Activated CD4-positive, alpha-beta memory T cell treated with anti-CD3 and anti-CD28 coated beads, Interleukin-2, amount 10 ng/mL, durations not matched to agents 7 days and 5 days (primary cell): ENCODE measurements around the gene BNIP2. TPM values are rescaled to one million over a fixed set of nuclear protein-coding genes. Genes with fewer than 3 reads are reported as not detected.
"Not testable (repeated sequence)": the region's sequence is repeated elsewhere in the genome, so short reads cannot be mapped to it uniquely, and the experiment has no call there.

Experiments
- CTCF ChIA-PET: fragments of 350-600 bp; sonication (Branson Sonifier 250); formaldehyde crosslinking; loops from one replicate; lab custom pipeline; 2021; ENCODE audit warnings: antibody characterized with exemption, inconsistent platforms; lab: Charles Lee
- POLR2A ChIA-PET: fragments of 350-600 bp; sonication (Branson Sonifier 250); formaldehyde crosslinking; loops from one replicate; lab custom pipeline; 2021; ENCODE audit warnings: antibody characterized with exemption; lab: Charles Lee
- DNase-seq: peaks from one replicate; pipeline ENCODE4 v3.0.0-alpha.2; 2020
- H3K27ac Mint-ChIP-seq: one replicate; pipeline ENCODE4 v1.8.0; 2021; ENCODE audit warnings: mild to moderate bottlenecking, mixed read lengths
- H3K27me3 Mint-ChIP-seq: one replicate; pipeline ENCODE4 v1.8.0; 2021; ENCODE audit warnings: mixed read lengths
- H3K36me3 Mint-ChIP-seq: one replicate; pipeline ENCODE4 v1.8.0; 2021; ENCODE audit warnings: low read depth, mixed read lengths
- H3K4me1 Mint-ChIP-seq: one replicate; pipeline ENCODE4 v1.8.0; 2021; ENCODE audit warnings: mixed read lengths
- H3K4me3 Mint-ChIP-seq: one replicate; pipeline ENCODE4 v1.8.0; 2021; ENCODE audit warnings: mild to moderate bottlenecking, mixed read lengths
- H3K9me3 Mint-ChIP-seq: one replicate; pipeline ENCODE4 v1.8.0; 2021; ENCODE audit warnings: mixed read lengths
- total RNA-seq, 2 experiments: library from RNA; stranded (reverse); gene quantifications; one replicate each; pipeline ENCODE4 v1.2.3, GENCODE V29; 2021

BNIP2 gene
- total RNA-seq, 2 experiments from 2014 or later, result 83.3 to 84.5 TPM

DNA sequence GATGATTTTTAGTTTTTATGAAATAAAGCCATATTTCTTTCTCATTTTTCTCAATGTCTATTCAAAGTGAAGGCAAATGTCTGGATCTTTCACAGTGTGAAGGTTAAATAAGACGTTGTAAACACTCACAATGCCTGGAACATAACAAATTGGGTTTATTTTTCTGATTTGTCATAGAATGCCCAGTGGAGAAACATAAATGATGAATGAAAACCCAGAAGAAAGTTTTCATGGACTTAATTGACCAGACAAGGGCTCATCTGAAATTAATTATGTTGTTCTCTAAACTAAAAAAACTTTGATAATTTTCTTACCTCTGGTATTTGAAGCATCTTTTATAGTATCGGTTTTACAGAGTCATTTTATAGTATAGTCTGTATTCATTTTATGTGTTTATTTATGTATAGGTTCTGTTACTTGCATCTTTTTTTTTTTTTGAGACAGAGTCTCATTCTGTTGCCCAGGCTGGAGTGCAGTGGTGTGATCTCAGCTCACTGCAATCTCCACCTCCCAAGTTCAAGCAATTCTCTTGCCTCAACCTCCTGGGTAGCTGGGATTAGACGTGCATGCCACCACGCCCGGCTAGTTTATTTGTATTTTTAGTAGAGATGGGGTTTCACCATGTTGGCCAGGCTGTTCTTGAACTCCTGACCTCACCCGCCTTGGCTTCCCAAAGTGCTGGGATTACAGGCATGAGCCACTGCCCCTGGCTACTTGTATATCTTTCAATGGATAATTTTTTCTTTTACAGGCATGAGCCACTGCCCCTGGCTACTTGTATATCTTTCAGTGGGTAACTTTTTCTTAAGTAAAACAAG lies 15.1 kb upstream of the BNIP2 start:
- Mint-ChIP-seq H3K27me3 (peaks cover 16% of the 10 kb centered on the region), H3K27ac (no peak overlapping the region)

GRCh38 chr15:59702351-59702750 lies 13.2 kb upstream of the BNIP2 start:
- H3K36me3 Mint-ChIP-seq, result no peaks in the 10 kb centered on the region
- no peak overlapping the region for H3K27ac Mint-ChIP-seq
- CTCF ChIA-PET, result no interaction called here
- H3K9me3 Mint-ChIP-seq, result no peaks in the 10 kb centered on the region
- H3K27me3 Mint-ChIP-seq, result peaks cover 18% of the 10 kb centered on the region
- H3K4me3 Mint-ChIP-seq, result no peak overlapping the region
- DNase-seq, result no peak
- POLR2A ChIA-PET, result no interaction called here
- no peaks in the 10 kb centered on the region for H3K4me1 Mint-ChIP-seq

More for the DNA sequence above, 15.1 kb upstream of the BNIP2 start:
- H3K9me3 Mint-ChIP-seq, result no peaks in the 10 kb centered on the region
- DNase-seq, result no peak
- no peaks in the 10 kb centered on the region for H3K4me1 Mint-ChIP-seq
- ChIA-PET POLR2A (no interaction called here), CTCF (no interaction called here)
- H3K4me3 Mint-ChIP-seq, result no peak overlapping the region
- H3K36me3 Mint-ChIP-seq, result no peaks in the 10 kb centered on the region

DNA sequence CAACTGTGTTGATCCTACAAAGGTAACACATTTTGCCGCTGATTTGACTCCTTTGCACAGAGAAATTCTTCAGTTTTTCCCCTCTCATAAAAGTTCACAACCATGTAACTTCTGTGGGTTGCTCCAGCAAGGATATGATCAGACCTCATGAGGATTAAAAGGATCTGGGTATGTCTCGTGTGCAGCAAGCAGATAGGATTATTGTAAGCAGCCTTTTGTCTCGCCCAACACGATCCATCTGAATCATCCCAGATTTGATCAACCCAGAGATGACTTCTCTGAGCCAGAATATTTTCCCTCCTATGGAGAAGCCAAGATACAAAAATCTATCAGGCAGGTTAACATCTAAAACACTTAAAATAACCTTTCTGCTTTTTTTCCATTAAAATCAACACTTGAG lies 12.8 kb upstream of the BNIP2 start:
- CTCF ChIA-PET, result no interaction called here
- H3K36me3 Mint-ChIP-seq, result no peaks in the 10 kb centered on the region
- H3K9me3 Mint-ChIP-seq, result no peaks in the 10 kb centered on the region
- no peaks in the 10 kb centered on the region for H3K4me1 Mint-ChIP-seq
- no peak overlapping the region for H3K4me3 Mint-ChIP-seq
- no peak overlapping the region for H3K27ac Mint-ChIP-seq
- POLR2A ChIA-PET, result no interaction called here
- DNase-seq, result no peak
- peaks cover 14% of the 10 kb centered on the region for H3K27me3 Mint-ChIP-seq

GRCh38 chr15:59699810-59700431 lies 10.8 kb upstream of the BNIP2 start:
- Mint-ChIP-seq H3K4me1 (no peaks in the 10 kb centered on the region), H3K27me3 (peaks cover 14% of the 10 kb centered on the region), H3K27ac (no peak overlapping the region), H3K36me3 (no peaks in the 10 kb centered on the region), H3K9me3 (no peaks in the 10 kb centered on the region), H3K4me3 (no peak overlapping the region)
- CTCF ChIA-PET, result no interaction called here
- POLR2A ChIA-PET, result no interaction called here
- no peak for DNase-seq

- peaks cover 11% of the 10 kb centered on the region for H3K27me3 Mint-ChIP-seq
- CTCF ChIA-PET, H3K9me3 Mint-ChIP-seq, H3K4me1 Mint-ChIP-seq, H3K27ac Mint-ChIP-seq, H3K36me3 Mint-ChIP-seq, H3K4me3 Mint-ChIP-seq, DNase-seq: not testable (repeated sequence)
- POLR2A ChIA-PET, result interaction anchor here (1.3 kb wide), 1 partner anchor 8 kb away, joined by 3 read pairs; no protein-coding TSS in a partner anchor
These were observed 8.9 kb upstream of the BNIP2 start for GRCh38 chr15:59698065-59698464.

DNA sequence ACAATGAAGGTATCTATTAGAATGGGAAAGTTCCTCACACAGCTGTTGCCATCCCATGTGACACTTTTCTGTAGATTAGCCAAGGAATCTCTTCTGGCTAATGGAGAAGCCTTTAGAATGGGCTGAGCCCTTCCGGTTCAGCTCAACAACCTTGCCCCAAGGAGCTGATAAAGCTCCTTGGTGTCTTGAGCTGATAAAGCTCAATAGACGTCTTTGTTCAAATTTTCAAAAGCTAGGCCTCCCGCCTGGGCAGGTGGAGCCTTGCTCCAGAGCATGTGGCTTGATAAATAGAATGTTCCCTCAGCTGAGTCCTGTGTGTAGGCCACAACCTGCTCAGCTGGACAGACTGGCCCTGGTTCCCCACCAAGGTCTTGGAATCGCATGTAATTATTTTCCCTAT lies 7.2 kb upstream of the BNIP2 start:
- POLR2A ChIA-PET, result no interaction called here
- no peaks in the 10 kb centered on the region for H3K4me1 Mint-ChIP-seq
- no peaks in the 10 kb centered on the region for H3K9me3 Mint-ChIP-seq
- peaks cover 5% of the 10 kb centered on the region for H3K27me3 Mint-ChIP-seq
- H3K27ac Mint-ChIP-seq, result no peak overlapping the region
- no peaks in the 10 kb centered on the region for H3K36me3 Mint-ChIP-seq
- CTCF ChIA-PET, result interaction anchor here (0.6 kb wide), 1 partner anchor 9 kb away, joined by 3 read pairs; no protein-coding TSS in a partner anchor
- H3K4me3 Mint-ChIP-seq, result no peak overlapping the region
- no peak for DNase-seq

GRCh38 chr15:59694779-59695178 lies 5.7 kb upstream of the BNIP2 start:
- ChIA-PET CTCF (no interaction called here), POLR2A (no interaction called here)
- Mint-ChIP-seq H3K27ac (no peak overlapping the region), H3K9me3 (no peaks in the 10 kb centered on the region), H3K4me1 (peaks cover 11% of the 10 kb centered on the region), H3K4me3 (no peak overlapping the region), H3K27me3 (peaks cover 3% of the 10 kb centered on the region), H3K36me3 (no peaks in the 10 kb centered on the region)
- no peak for DNase-seq

- CTCF ChIA-PET, result interaction anchor here (0.6 to 3.3 kb wide), 21 partner anchors 10 to 652 kb away, joined by 3 to 15 read pairs (median 3); partner anchors contain the start of gene GTF2A2
- DNase-seq, result peak; percentile 54
These were observed 2.2 kb upstream of the BNIP2 start for GRCh38 chr15:59691194-59691805.

DNA sequence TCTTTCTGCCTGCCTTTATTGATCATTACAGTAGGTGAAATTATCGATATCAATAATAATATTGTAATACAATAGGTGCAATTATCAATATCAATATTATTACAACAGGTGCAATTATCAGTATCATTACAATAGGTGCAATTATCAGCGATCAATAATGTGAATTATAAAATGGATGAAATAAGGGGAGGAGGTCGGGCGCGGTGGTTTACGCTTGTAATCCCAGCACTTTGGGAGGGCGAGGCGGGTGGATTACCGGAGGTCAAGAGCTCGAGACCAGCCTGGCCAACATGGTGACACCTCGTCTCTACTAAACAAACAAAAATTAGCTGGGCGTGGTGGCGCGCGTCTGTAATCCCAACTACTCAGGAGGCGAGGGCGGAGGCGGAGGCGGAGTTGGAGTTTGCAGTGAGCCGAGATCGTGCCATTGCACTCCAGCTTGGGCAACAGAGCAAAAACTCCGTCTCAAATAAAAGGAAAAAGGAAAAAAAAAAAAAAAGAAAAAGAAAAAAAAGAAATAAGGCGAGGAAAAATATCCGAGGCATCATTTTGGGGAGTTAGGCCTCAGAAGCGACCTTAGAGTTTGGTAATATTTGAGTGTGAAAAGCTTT lies 611 bp upstream of the BNIP2 start:
- H3K36me3 Mint-ChIP-seq, result peaks cover 25% of the 10 kb centered on the region
- CTCF ChIA-PET, result interaction anchor here (1.1 to 3.3 kb wide), 6 partner anchors 11 to 639 kb away, joined by 4 to 15 read pairs (median 6); no protein-coding TSS in a partner anchor
- no peaks in the 10 kb centered on the region for H3K27me3 Mint-ChIP-seq
- peak overlapping the region; percentile 96 for H3K27ac Mint-ChIP-seq
- peak; percentile 82 for DNase-seq
- H3K9me3 Mint-ChIP-seq, result no peaks in the 10 kb centered on the region
- H3K4me3 Mint-ChIP-seq, result peak overlapping the region; percentile 93
- POLR2A ChIA-PET, result interaction anchor here (0.5 to 5.5 kb wide), 14 partner anchors 9 to 1212 kb away, joined by 3 to 69 read pairs (median 4); partner anchors contain the start of genes ANXA2, FOXB1 and GTF2A2
- H3K4me1 Mint-ChIP-seq, result peaks cover 40% of the 10 kb centered on the region

More at GRCh38 chr15:59691194-59691805, 2.2 kb upstream of the BNIP2 start:
- peaks cover 25% of the 10 kb centered on the region for H3K4me1 Mint-ChIP-seq
- H3K36me3 Mint-ChIP-seq, result peaks cover 13% of the 10 kb centered on the region
- POLR2A ChIA-PET, result interaction anchor here (0.7 to 5.5 kb wide), 6 partner anchors 11 to 705 kb away, joined by 3 to 69 read pairs (median 3); partner anchors contain the start of gene GTF2A2
- H3K27me3 Mint-ChIP-seq, result no peaks in the 10 kb centered on the region
- H3K27ac Mint-ChIP-seq, result peak overlapping the region; percentile 63
- H3K4me3 Mint-ChIP-seq, result peak overlapping the region; percentile 46
- no peaks in the 10 kb centered on the region for H3K9me3 Mint-ChIP-seq

DNA sequence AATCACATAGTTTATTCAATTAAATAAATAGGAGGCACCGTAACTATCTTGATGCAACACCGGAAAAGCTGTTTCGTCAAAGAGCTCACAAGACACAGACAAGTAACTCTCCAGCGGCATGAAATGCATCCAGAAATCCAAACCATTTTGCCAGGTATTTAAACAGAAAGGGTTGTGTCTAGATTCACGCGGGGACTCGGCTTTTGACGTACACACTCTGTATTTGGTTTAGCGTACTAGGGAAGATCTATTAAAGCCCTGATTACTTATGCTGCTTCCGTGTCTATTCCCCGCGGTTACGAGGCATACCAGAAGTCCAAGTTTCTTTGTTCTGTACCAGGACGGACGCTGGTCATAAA lies 718 bp downstream of the BNIP2 start:
- Mint-ChIP-seq H3K4me1 (peaks cover 49% of the 10 kb centered on the region), H3K27me3 (no peaks in the 10 kb centered on the region), H3K9me3 (no peaks in the 10 kb centered on the region), H3K27ac (peak overlapping the region; percentile 96), H3K36me3 (peaks cover 30% of the 10 kb centered on the region), H3K4me3 (peak overlapping the region; percentile 93)
- DNase-seq, result peak; percentile 41
- ChIA-PET CTCF (interaction anchor here (1.0 to 2.0 kb wide), 4 partner anchors 31 to 155 kb away, joined by 3 to 6 read pairs (median 4); no protein-coding TSS in a partner anchor), POLR2A (interaction anchor here (0.6 to 5.5 kb wide), 16 partner anchors 9 to 791 kb away, joined by 3 to 69 read pairs (median 3); partner anchors contain the start of genes FOXB1 and GTF2A2)

DNA sequence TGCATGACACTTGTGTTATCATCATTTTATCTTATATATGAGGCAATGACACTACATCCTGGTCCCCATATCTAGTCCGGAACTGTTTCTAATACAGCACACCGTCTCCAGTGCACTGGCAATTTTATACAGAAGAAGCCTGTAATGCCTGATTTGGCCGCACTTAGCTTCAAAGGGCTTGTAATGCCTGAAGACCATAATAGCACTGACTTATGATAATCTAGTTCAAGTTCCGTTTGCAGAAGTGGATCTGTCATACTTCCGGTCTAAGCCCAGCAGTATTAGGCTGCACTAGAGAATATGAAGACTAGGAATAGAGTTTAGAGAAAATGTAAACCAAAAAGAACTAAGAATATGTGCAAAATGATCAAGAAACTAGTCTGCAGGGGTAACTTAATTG lies 1.3 kb downstream of the BNIP2 start:
- ChIA-PET CTCF (interaction anchor here (0.7 to 2.0 kb wide), 3 partner anchors 8 to 154 kb away, joined by 3 to 5 read pairs (median 3); no protein-coding TSS in a partner anchor), POLR2A (interaction anchor here (0.7 to 5.5 kb wide), 13 partner anchors 8 to 792 kb away, joined by 3 to 69 read pairs (median 4); partner anchors contain the start of genes FOXB1 and GTF2A2)
- H3K36me3 Mint-ChIP-seq, result peaks cover 35% of the 10 kb centered on the region
- H3K9me3 Mint-ChIP-seq, result no peaks in the 10 kb centered on the region
- DNase-seq, result peak; percentile 51
- peak overlapping the region; percentile 93 for H3K4me3 Mint-ChIP-seq
- peaks cover 54% of the 10 kb centered on the region for H3K4me1 Mint-ChIP-seq
- H3K27me3 Mint-ChIP-seq, result no peaks in the 10 kb centered on the region
- H3K27ac Mint-ChIP-seq, result peak overlapping the region; percentile 96

GRCh38 chr15:59686389-59686788 lies 2.7 kb downstream of the BNIP2 start:
- POLR2A ChIA-PET, result interaction anchor here (1.0 to 2.6 kb wide), 3 partner anchors 13 to 708 kb away, joined by 3 to 17 read pairs (median 3); partner anchors contain the start of gene GTF2A2
- Mint-ChIP-seq H3K4me3 (peak overlapping the region; percentile 54), H3K9me3 (no peaks in the 10 kb centered on the region), H3K4me1 (peaks cover 54% of the 10 kb centered on the region), H3K27ac (peak overlapping the region; percentile 70), H3K27me3 (no peaks in the 10 kb centered on the region), H3K36me3 (peaks cover 45% of the 10 kb centered on the region)
- DNase-seq, result no peak
- CTCF ChIA-PET, result no interaction called here
